Hematopoietic multipotent progenitor cell treated with erythropoietin and hydrocortisone succinate and interleukin-3 and kit ligand, for 17 days (in vitro differentiated cells): ENCODE results near the gene PITPNM3.

Experiments
- DNase-seq: peaks from one replicate; pipeline ENCODE4 v3.0.0-alpha.2; 2015; ENCODE audit warnings: low spot score

Gene PITPNM3

GRCh38 chr17:6462692-6463091, 93.7 kb downstream of the PITPNM3 start:
- DNase-seq, result no peak

GRCh38 chr17:6461792-6462524, 94.4 kb downstream of the PITPNM3 start:
- DNase-seq, result no peak

- no peak for DNase-seq
Measured at GRCh38 chr17:6461246-6461645, 95.1 kb downstream of the PITPNM3 start.

- DNase-seq, result no peak
Measured at GRCh38 chr17:6460531-6461161, 95.7 kb downstream of the PITPNM3 start.

GRCh38 chr17:6458460-6458950, 97.8 kb downstream of the PITPNM3 start:
- no peak for DNase-seq

GRCh38 chr17:6457688-6458459, 98.5 kb downstream of the PITPNM3 start:
- DNase-seq, result no peak

- DNase-seq, result no peak
Measured at GRCh38 chr17:6456914-6457687, 99.3 kb downstream of the PITPNM3 start.

- no peak for DNase-seq
Measured at GRCh38 chr17:6456321-6456720, 100.0 kb downstream of the PITPNM3 start.

- DNase-seq, result no peak
Measured at GRCh38 chr17:6455321-6455705, 101.0 kb downstream of the PITPNM3 start.

GRCh38 chr17:6454495-6455320, 101.6 kb downstream of the PITPNM3 start:
- DNase-seq, result no peak

- DNase-seq, result no peak
Measured at GRCh38 chr17:6453279-6454024, 102.9 kb downstream of the PITPNM3 start.

GRCh38 chr17:6452471-6453266, 103.7 kb downstream of the PITPNM3 start:
- DNase-seq, result no peak

- DNase-seq, result no peak
Measured at GRCh38 chr17:6450926-6451832, 105.2 kb downstream of the PITPNM3 start.

GRCh38 chr17:6449307-6449706, 107.0 kb downstream of the PITPNM3 start:
- DNase-seq, result no peak

- DNase-seq, result no peak
Measured at GRCh38 chr17:6448473-6448872, 107.9 kb downstream of the PITPNM3 start.

- no peak for DNase-seq
Measured at GRCh38 chr17:6446516-6447100, 109.7 kb downstream of the PITPNM3 start.

- no peak for DNase-seq
Measured at GRCh38 chr17:6444571-6445335, 111.6 kb downstream of the PITPNM3 start.
